HG02973 (cell line): ENCODE results near the gene EMILIN3.
"Not testable (repeated sequence)": the region's sequence is repeated elsewhere in the genome, so short reads cannot be mapped to it uniquely, and the experiment has no call there.

Experiments used
- ATAC-seq: cut with Tn5 transposase; IDR thresholded peaks from one replicate; pipeline ENCODE4 v1.9.1; 2021; ENCODE audit warnings: moderate library complexity; ENCODE audit not compliant: unreplicated experiment

The EMILIN3 gene

GRCh38 chr20:41320976-41321375 lies 45.6 kb downstream of the EMILIN3 start:
- no peak for ATAC-seq

DNA sequence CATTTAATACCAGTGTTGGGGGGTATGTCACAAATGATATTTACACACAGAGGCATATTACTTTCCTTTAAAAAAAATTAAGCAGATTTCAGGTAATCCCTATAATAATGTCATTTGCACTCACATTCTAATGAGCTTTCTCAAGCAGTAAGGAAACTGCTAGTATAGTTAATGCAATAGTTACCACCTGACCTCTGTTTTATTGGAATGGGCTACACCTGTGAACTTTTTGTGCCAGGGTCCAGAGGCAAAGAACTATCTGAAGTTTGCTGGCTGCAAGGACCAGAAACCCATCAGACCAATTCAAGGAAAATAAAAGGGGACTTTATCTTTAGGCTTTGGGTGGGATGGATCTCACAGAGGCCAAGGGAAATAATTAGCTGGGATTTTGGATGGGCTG lies 46.2 kb downstream of the EMILIN3 start:
- no peak for ATAC-seq

GRCh38 chr20:41318271-41318649 lies 48.4 kb downstream of the EMILIN3 start:
- no peak for ATAC-seq

- peak; percentile 97 for ATAC-seq
Measured at GRCh38 chr20:41317546-41318270, 48.9 kb downstream of the EMILIN3 start, which contains the start of gene ZHX3. TSS of gene ZHX3 (minus strand) at chr20:41317731. CDS start at chr20:41204916, 112,815 bp downstream.

DNA sequence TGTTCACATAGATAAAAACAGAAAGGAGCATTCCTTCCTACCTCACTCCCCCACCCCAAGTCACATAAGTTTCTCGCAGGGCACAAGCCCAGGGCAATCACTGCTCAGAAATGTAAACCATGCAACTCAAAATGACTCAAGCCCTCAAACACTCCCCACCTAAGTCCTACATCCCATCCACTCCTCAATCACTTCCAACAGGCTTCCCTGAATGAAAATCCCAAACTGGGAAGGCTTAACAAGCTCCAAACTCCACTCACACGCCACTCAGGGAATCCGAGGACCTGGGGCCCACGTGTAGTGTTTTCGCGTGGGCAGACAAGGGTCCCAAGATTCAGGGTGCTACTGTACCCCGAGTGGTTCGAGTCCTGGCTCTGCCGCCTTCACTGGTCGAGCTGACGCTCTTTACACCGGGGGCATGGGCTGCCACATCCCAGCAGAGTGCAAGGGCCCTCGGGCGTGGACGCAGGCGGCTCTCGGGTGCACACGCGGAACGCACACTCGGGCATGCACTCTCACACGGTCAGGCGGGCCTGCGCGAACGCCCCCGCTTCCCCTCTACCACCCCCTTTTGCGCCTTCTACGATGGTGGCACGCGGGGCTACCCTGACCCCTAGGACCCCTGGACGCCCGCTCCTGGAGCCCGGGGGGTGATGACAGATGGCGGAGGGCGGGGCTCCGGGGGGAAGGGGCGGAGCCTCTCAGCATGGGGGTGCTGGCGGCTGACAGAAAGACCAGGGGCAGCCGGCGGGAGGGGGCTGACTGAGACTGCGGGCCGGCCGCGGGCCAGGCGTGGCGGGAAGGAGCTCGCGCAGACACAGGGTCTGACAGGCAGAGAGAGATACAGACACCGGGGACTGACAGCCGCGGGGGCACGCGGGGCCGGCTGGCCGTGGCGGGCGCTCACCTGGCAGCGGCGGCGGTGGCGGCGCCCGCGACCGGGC lies 49.7 kb downstream of the EMILIN3 start:
- ATAC-seq: peak; percentile 57

GRCh38 chr20:41316051-41316450 lies 50.6 kb downstream of the EMILIN3 start:
- no peak for ATAC-seq

DNA sequence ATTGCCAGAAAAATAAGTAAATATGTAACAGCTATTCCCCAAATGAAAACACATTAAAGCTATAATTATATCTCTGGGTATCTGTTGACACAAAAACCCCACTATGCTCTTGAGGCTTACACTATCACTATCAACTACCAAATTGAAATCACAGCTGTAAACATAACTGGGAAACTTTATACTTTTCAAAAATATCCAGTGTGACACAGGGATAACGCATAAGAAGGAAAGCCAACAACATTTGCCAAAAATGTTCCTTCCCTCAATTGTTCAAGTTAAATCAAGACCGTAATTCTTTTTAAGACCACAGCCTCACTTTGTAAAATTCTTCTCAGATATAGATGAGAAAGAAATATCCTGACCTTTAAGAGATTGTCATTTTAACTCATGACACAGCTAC lies 52.2 kb downstream of the EMILIN3 start:
- ATAC-seq: no peak

GRCh38 chr20:41312009-41312408 lies 54.6 kb downstream of the EMILIN3 start:
- ATAC-seq: not testable (repeated sequence)
